Adrenal gland (tissue), 5 donors: ENCODE results near the gene CLEC3A.
"Not testable (repeated sequence)": the region's sequence is repeated elsewhere in the genome, so short reads cannot be mapped to it uniquely, and the experiment has no call there.

Experiments used
- CTCF ChIP-seq, 6 experiments: fragments of 450-650 bp in 4 of 6; fragments of 200-600 bp in 2 of 6; sonication (generic) in 1 of 6; IDR thresholded peaks; 1 replicate in 5 of 6; 2 replicates in 1 of 6; pipeline versions ENCODE4 v1.5.1 to v1.8.0; 2016 to 2021; ENCODE audit warnings: antibody characterized with exemption in 6 of 6, mild to moderate bottlenecking in 2 of 6, moderate library complexity in 1 of 6
- POLR2A ChIP-seq, 2 donors: fragments of 450-650 bp; IDR thresholded peaks; one replicate each; pipeline ENCODE4 v1.6.1; 2017; ENCODE audit warnings: antibody characterized with exemption in 2 of 2, mild to moderate bottlenecking in 2 of 2, moderate library complexity in 1 of 2
- donor health status: DM: no; HTN: no; CAD: no.

DNA sequence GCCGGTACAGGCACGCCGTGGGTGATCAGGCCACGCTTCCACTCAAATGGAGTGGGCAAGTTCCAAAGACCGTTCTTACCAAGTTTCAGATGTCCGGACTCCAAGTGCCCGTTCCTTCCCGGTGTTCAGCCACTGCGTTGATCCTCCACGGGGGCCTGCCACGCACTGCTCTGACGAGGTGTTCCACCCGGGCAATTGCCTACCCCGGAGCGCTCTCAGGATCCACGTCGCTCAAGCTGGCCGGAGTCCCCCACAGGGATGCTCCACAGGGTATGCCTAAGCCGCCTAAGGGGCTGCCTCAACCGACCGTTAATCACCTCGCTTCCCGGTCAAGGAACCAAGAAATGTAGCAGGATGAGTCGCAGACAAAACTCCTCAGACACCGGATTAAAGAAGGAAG is 37.5 kb downstream of the CLEC3A start:
- TF ChIP-seq CTCF, POLR2A (IDR thresholded peaks at IDR 0.05): not testable (repeated sequence)
